GM08714 (cell line): Measurements from ENCODE around the gene COQ5.
A peak's percentile ranks its signal among the peaks of the same experiment; 100 is the strongest.

ENCODE experiments used
- H3K4me3 ChIP-seq: fragments of 200-500 bp; sonication (Bioruptor generic); 2 replicates; pipeline ENCODE4 v1.5.1; 2014; ENCODE audit warnings: mild to moderate bottlenecking, low read length, inconsistent platforms
- ZNF274 ChIP-seq: IDR thresholded peaks from 2 replicates; pipeline ENCODE4 v1.6.1; 2012; ENCODE audit warnings: mild to moderate bottlenecking, low read depth, low read length

Gene COQ5

DNA sequence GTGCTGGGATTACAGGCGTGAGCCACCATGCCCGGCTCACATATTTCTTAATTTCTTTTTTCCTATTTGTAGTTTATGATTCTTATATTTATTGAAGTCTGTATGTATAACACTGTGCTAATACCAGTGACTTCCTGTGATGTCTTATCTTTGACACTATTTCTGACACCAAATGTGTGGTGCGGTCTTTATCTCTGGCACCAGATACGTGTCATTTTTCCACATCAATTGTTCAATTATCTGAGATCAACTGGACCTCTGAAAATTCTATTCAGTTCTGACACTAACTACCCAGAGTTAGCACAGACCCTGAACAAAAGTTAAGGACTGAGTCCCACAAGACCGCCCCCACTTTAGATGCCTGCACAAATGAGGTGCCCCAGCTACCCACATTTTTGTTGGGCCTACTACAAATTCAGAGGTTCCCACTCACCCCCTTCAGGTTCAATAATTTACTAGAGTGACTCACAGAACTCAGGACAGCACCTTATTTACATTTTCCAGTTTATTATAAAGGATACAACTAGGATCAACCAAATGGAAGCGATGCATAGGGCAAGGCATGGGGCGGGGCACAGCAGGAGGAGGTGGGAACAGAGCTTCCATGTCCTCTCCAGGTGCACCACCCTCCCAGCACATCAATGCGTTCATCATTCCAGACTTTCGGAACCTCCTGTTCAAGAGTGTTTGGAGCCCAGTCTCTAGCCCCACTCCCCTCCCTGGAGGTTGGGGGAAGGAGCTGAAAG, 47.8 kb downstream of the COQ5 start:
- H3K4me3 ChIP-seq = no peak overlapping the region
- no peak for TF ChIP-seq ZNF274

GRCh38 chr12:120480211-120480610, 48.7 kb downstream of the COQ5 start:
- TF ChIP-seq ZNF274 = no peak

DNA sequence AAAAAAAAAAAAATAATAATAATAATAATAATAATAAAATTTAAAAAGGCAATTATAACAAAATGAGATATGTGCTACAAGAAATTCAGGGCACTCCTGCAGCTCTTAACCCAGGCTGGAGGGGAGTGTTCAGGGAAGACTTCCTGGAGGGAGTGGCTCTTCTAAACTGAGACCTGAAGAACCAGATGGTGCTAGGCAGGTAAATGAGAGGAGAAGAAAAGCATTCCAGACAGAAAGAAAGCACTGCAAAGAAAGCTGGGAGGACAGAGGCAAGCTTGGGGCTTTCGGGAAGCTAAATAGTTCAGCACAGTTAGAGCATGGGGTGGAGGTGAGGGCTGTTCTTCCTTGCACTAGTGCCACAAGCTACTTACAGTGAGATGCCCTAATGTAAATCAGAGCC, 49.5 kb downstream of the COQ5 start:
- no peak overlapping the region for H3K4me3 ChIP-seq
- TF ChIP-seq ZNF274 = no peak

More at GRCh38 chr12:120480211-120480610, 48.7 kb downstream of the COQ5 start:
- H3K4me3 ChIP-seq = no peak overlapping the region

GRCh38 chr12:120475643-120476042, 53.3 kb downstream of the COQ5 start:
- TF ChIP-seq ZNF274 = no peak
- H3K4me3 ChIP-seq = no peak overlapping the region

GRCh38 chr12:120474616-120474960, 54.4 kb downstream of the COQ5 start:
- TF ChIP-seq ZNF274 = no peak
- no peak overlapping the region for H3K4me3 ChIP-seq

GRCh38 chr12:120473807-120474615, 54.9 kb downstream of the COQ5 start:
- TF ChIP-seq ZNF274 = no peak
- H3K4me3 ChIP-seq = no peak overlapping the region

- no peak for TF ChIP-seq ZNF274
- H3K4me3 ChIP-seq = no peak overlapping the region
These were observed 56.4 kb downstream of the COQ5 start for GRCh38 chr12:120472521-120472920.

DNA sequence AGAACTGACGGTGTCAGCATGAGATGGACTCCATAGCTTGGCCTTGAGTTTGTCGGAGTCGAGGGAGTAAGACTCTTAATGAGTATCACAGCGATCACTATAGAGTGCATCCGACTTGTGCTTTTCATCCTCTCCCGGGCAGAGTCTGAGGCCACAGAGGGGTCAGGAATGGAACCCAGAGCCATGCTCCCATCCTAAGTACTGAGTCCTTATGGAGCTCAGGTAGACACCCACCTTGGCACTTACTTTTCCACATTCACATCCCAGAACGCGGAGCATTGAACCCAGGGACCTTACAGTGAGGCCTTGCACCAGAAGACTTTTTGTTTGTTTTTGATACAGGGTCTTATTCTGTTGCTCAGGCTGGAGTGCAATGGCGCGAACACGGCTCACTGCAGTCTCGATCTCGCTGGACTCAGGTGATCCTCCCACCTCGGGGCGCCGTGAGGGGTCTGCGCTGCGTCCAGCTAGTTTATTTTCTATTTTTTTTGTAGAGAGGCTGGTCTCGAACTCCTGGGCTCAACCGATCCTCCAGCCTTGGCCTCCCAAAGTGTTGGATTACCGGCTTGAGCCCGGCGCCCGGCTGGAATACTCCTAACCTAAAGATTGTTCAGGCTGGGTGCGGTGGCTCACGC, 58.7 kb downstream of the COQ5 start:
- H3K4me3 ChIP-seq = peak overlapping the region; percentile 77
- no peak for TF ChIP-seq ZNF274

GRCh38 chr12:120469450-120470149, 59.4 kb downstream of the COQ5 start, which contains the start of gene SRSF9:
TSS of gene SRSF9 (minus strand) at chr12:120469748. CDS start at chr12:120469609, 139 bp downstream.
- peak within 1 kb of the TSS; percentile 77 for H3K4me3 ChIP-seq
- TF ChIP-seq ZNF274 = no peak

DNA sequence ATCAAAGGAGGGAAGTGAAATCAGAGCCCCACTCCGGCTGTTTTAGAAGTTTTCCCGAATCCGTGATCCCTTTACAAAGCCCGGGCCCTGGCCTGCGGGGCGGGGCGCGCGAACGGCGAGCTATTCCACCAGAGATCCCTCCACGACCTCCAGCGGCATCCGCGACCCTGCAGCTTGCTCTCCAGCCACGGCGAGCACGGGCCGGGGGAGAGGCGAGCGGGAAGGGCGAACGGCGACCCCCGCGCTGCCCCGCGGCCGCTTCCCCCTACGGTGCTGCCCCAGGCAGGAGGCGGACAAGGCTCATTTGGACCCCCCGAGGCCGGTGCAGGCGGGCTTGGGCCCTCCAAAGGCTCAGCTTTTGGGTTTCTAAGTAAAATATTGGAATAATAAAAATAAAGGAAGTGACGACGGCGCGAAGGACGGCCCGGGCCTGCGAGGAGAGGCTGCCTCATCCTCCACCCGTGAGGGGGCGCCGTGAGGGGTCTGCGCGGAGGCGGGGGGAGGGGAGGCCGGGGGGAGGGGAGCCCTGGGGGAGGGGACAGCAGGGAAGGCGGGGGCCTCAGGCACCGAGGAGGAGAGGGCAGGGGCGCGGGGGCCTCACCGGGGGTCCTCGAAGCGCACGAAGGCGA, 60.0 kb downstream of the COQ5 start:
- no peak for TF ChIP-seq ZNF274
- peak overlapping the region; percentile 77 for H3K4me3 ChIP-seq

- TF ChIP-seq ZNF274 = no peak
- H3K4me3 ChIP-seq = peak overlapping the region; percentile 77
These were observed 60.6 kb downstream of the COQ5 start for GRCh38 chr12:120468325-120468820.

DNA sequence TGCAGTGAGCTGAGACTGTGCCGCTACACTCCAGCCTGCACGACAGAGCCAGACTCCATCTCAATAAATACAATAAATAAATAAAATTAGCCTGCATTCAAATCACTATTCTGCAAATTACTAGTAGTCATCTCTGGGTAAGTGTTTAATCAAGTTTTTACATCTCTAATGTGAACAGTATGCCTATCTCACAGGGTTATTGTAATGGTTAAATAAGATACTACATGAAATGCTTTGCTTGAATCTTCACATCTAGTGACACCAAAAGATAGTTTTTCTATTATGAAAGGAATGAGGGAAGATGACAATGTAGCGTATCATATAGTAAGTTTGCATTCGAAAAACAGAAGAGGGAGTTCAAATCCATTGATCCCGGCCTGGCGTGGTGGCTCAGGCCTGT, 61.5 kb downstream of the COQ5 start:
- no peak for TF ChIP-seq ZNF274
- H3K4me3 ChIP-seq = no peak overlapping the region; the same call in 1 of the 2 replicates

- H3K4me3 ChIP-seq = no peak overlapping the region
- TF ChIP-seq ZNF274 = no peak
These were observed 62.2 kb downstream of the COQ5 start for GRCh38 chr12:120466560-120467315.

DNA sequence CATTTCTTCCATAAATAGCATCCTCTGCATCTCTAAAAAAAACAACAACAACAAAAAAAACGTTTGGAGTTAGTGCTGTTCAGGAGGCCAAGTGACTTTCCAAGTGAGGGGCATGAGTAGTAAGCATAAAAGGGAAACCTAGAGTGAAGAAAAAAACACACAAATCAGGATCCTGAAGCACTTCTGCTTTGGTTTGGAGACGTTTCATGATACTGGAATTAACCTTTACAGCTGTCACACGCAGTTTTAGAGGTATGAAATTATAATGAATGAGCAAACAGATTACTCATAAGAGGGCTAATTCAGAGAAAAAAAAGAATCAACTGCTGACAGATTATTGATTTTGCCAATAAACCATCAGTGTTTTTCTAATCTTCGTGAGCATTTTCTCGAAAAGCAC, 63.2 kb downstream of the COQ5 start:
- TF ChIP-seq ZNF274 = no peak
- H3K4me3 ChIP-seq = no peak overlapping the region
